ENCODE data around the gene C2orf81. TPM values are rescaled to one million over a fixed set of nuclear protein-coding genes. Genes with fewer than 3 reads are reported as not detected.
A peak's percentile ranks its signal among the peaks of the same experiment; 100 is the strongest.
"Not testable (repeated sequence)": the region's sequence is repeated elsewhere in the genome, so short reads cannot be mapped to it uniquely, and the experiment has no call there.

The C2orf81 gene
- total and polyA plus RNA-seq, 7 donors, result 0.06 to 0.46 (median 0.34) TPM

GRCh38 chr2:74423231-74424095 is 2.0 kb upstream of the C2orf81 start:
- WGBS, 3 donors, result 54 to 63% (median 59%) methylated on average over 9 of the region's 9 CpGs
- Histone ChIP-seq H3K36me3 (ENCODE audit: insufficient read depth in 1 of 2, low read depth in 1 of 2) (peaks cover 0 to 10% of the 10 kb centered on the region in 2 donors), H3K4me1 (no peaks in the 10 kb centered on the region), H3K9me3 (no peaks in the 10 kb centered on the region), H3K27me3 (ENCODE audit: insufficient read depth in 3 of 3, low read length in 2 of 3) (peaks cover 0 to 34% (median 4%) of the 10 kb centered on the region in 3 donors), H3K4me3 (no peak overlapping the region), H3K27ac (no peak overlapping the region)
- intact Hi-C loops (cut with DNase I), result no loop called here
- no peak for ATAC-seq
- no peak for TF ChIP-seq CTCF (IDR thresholded peaks at IDR 0.05)
- DNase-seq, result no peak

DNA sequence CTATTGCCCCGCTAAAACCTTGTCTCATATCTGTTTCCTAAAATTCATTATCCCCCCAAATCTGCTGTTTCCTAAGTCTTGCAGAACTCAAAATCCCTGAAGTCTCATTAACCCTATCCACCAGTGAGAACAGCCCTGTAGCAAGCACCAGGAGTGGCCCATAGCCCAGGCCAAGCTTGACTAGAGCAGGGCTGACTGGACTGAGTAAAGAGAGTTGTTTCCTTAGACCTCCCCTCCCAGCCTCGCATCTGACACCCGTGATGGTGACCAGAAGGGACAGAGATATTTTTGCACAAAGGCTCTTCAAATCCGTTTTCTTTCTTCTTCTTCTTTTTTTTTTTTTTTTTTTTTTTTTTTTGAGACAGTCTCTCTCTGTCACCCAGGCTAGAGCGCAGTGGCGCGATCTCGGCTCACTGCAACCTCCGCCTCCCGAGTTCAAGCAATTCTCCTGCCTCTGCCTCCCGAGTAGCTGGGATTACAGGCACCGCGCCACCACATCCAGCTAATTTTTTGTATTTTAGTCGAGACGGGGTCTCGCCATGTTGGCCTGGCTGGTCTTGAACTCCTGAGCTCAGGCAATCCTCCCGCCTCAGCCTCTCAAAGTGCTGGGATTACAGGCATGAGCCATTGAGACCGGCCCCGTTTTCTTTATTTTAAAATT is 846 bp downstream of the C2orf81 start:
- H3K4me1 ChIP-seq; H3K27ac ChIP-seq; intact Hi-C loops (cut with DNase I); ATAC-seq; H3K36me3 ChIP-seq (ENCODE audit: insufficient read depth in 1 of 2, low read depth in 1 of 2); DNase-seq; H3K9me3 ChIP-seq: not testable (repeated sequence)
- peaks cover 0 to 47% (median 4%) of the 10 kb centered on the region in 3 donors for H3K27me3 ChIP-seq (ENCODE audit: insufficient read depth in 3 of 3, low read length in 2 of 3)
- H3K4me3 ChIP-seq, result peak overlapping the region; percentile 65
- 77 to 78% (median 77%) methylated on average over 19 of the region's 19 CpGs for WGBS, 3 donors

DNA sequence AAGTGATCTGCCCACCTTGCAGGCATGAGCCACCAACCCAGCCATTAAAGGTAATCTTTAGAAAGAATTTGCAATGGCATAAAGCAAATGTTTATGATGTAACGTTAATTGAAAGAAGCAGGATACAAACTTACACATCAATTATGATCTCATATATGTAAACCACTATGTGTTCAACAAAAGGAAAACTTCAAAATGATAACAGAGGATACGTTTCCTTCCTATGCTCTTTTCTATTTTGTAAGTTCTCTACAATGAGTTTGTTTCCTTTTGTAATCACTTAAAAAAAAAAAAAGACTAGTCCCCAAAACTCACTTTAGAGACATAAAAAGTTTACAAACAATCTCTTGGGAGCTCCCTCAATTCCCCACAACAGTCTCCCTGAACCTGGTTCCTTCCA is 1.4 kb downstream of the C2orf81 start:
- Histone ChIP-seq H3K4me1 (no peaks in the 10 kb centered on the region), H3K27me3 (ENCODE audit: insufficient read depth in 3 of 3, low read length in 2 of 3) (peaks cover 0 to 50% (median 4%) of the 10 kb centered on the region in 3 donors), H3K27ac (no peak overlapping the region), H3K9me3 (no peaks in the 10 kb centered on the region), H3K36me3 (ENCODE audit: insufficient read depth in 1 of 2, low read depth in 1 of 2) (no peaks in the 10 kb centered on the region), H3K4me3 (no peak overlapping the region)
- DNase-seq, result no peak
- WGBS, 3 donors, result 86 to 92% (median 88%) methylated on average over 2 of the region's 2 CpGs
- no peak for ATAC-seq
- intact Hi-C loops (cut with DNase I), result no loop called here
- no peak for TF ChIP-seq CTCF (IDR thresholded peaks at IDR 0.05)

- Histone ChIP-seq H3K27ac (no peak overlapping the region), H3K36me3 (ENCODE audit: insufficient read depth in 1 of 2, low read depth in 1 of 2) (no peaks in the 10 kb centered on the region), H3K9me3 (no peaks in the 10 kb centered on the region), H3K4me3 (no peak overlapping the region), H3K4me1 (no peaks in the 10 kb centered on the region), H3K27me3 (ENCODE audit: insufficient read depth in 3 of 3, low read length in 2 of 3) (peaks cover 0 to 57% (median 6%) of the 10 kb centered on the region in 3 donors)
- WGBS, 3 donors, result 88 to 90% (median 89%) methylated on average over 1 of the region's 1 CpG
- TF ChIP-seq CTCF (IDR thresholded peaks at IDR 0.05), result no peak
- ATAC-seq (no peak), DNase-seq (no peak)
- intact Hi-C loops (cut with DNase I), result no loop called here
Measured at GRCh38 chr2:74419345-74419744, 2.1 kb downstream of the C2orf81 start.

GRCh38 chr2:74418312-74418711 is 3.1 kb downstream of the C2orf81 start:
- TF ChIP-seq CTCF (IDR thresholded peaks at IDR 0.05), result no peak
- Histone ChIP-seq H3K4me1 (no peaks in the 10 kb centered on the region), H3K27ac (no peak overlapping the region), H3K27me3 (ENCODE audit: insufficient read depth in 3 of 3, low read length in 2 of 3) (peaks cover 0 to 55% (median 10%) of the 10 kb centered on the region in 3 donors), H3K4me3 (no peak overlapping the region), H3K9me3 (no peaks in the 10 kb centered on the region), H3K36me3 (ENCODE audit: insufficient read depth in 1 of 2, low read depth in 1 of 2) (no peaks in the 10 kb centered on the region)
- WGBS, 3 donors, result 42 to 61% (median 45%) methylated on average over 27 of the region's 27 CpGs
- DNase-seq (peak; percentile 53 to 74), ATAC-seq (no peak)
- intact Hi-C loops (cut with DNase I), result no loop called here

Measured in psoas muscle (tissue), 8 donors.